ENCODE results near the gene ELL. TPM values are rescaled to one million over a fixed set of nuclear protein-coding genes. Genes with fewer than 3 reads are reported as not detected.

ELL gene
- total RNA-seq, 1 experiment from 2014 or later: 17.0 TPM

GRCh38 chr19:18417250-18418028 lies 104.4 kb downstream of the ELL start:
- Histone ChIP-seq H3T11ph (ENCODE audit: low read length) (no peak overlapping the region), H3K4ac (ENCODE audit: low read depth, low read length) (no peak overlapping the region), H3K4me1 (ENCODE audit: insufficient read depth, low read length) (peaks cover 4% of the 10 kb centered on the region; the same call in 1 of the 2 replicates), H2BK5ac (ENCODE audit: insufficient read length, low read length) (no peak overlapping the region), H3K56ac (ENCODE audit: insufficient read length, low read depth, low read length) (no peak overlapping the region), H3K27me3 (ENCODE audit: insufficient read depth, low read length) (no peaks in the 10 kb centered on the region; the same call in 1 of the 2 replicates), H4K91ac (ENCODE audit: insufficient read length, low read depth, low read length) (no peak overlapping the region), H2BK12ac (ENCODE audit: insufficient read length, low read depth, low read length) (no peak overlapping the region), H4K20me1 (ENCODE audit: control insufficient read depth, insufficient read depth, insufficient read length) (no peaks in the 10 kb centered on the region), H3K79me1 (ENCODE audit: insufficient read depth, low read depth, low read length, poor library complexity, severe bottlenecking) (no peaks in the 10 kb centered on the region), H3K23me2 (ENCODE audit: insufficient read length, low read depth, low read length, poor library complexity, severe bottlenecking) (peaks cover 14% of the 10 kb centered on the region), H2BK120ac (ENCODE audit: low read depth, low read length, poor library complexity, severe bottlenecking) (no peak overlapping the region), H2BK15ac (ENCODE audit: low read depth, low read length) (no peak overlapping the region), H3K18ac (ENCODE audit: insufficient read length, low read depth, low read length) (peak overlapping the region; percentile 66), H2AFZ (ENCODE audit: low read length) (no peak overlapping the region), H3K4me2 (ENCODE audit: insufficient read depth, insufficient read length, low read length) (peak overlapping the region; percentile 35), H2BK20ac (ENCODE audit: low read depth, low read length, poor library complexity, severe bottlenecking) (no peak overlapping the region), H3K27ac (ENCODE audit: insufficient read length, low read depth, low read length) (no peak overlapping the region), H3K23ac (ENCODE audit: insufficient read length, low read depth, low read length) (no peak overlapping the region), H4K5ac (ENCODE audit: insufficient read length, low read depth, low read length) (no peak overlapping the region), H3K14ac (ENCODE audit: insufficient read depth, low read length) (0 out of 2 replicates have a peak overlapping the region, but pooled peaks have one; percentile 1), H3K9ac (ENCODE audit: extremely low read depth, insufficient read length, low read length) (no peak overlapping the region), H4K8ac (replicated peaks; ENCODE audit: insufficient read length, low read depth, low read length) (no peak overlapping the region), H3K79me2 (ENCODE audit: insufficient read depth, low read length) (no peaks in the 10 kb centered on the region), H3K9me3 (ENCODE audit: control insufficient read depth, low read depth, low read length) (no peaks in the 10 kb centered on the region), H2AK5ac (ENCODE audit: insufficient read length, low read length) (no peak overlapping the region)
- H3K4me1 Mint-ChIP-seq: peaks cover 23 to 50% of the 10 kb centered on the region in 2 experiments
- WGBS (ENCODE audit: extremely low coverage, insufficient read length, low lambda C conversion rate): no CpG with 5 or more reads among the region's 53 CpGs
- peak overlapping the region; percentile 66 to 84 for H3K4me3 Mint-ChIP-seq
- H3K36me3 Mint-ChIP-seq (ENCODE audit: insufficient read depth in 1 of 3, low read depth in 3 of 3): no peaks in the 10 kb centered on the region; a peak in 1 of 7 replicates
- H3K9me3 Mint-ChIP-seq: no peaks in the 10 kb centered on the region; a peak in 2 of 5 replicates
- DNase-seq: peak; percentile 85
- H3K27me3 Mint-ChIP-seq (ENCODE audit: low read depth): peaks cover 61% of the 10 kb centered on the region
- peak overlapping the region in 2 of 3 experiments; percentile 94 to 95; a peak in 6 of 7 replicates for H3K27ac Mint-ChIP-seq
- no peak for TF ChIP-seq CTCF (conservative IDR thresholded peaks at IDR 0.05)
